GM18867 (cell line): Measurements from ENCODE around the gene AGAP3.

Experiments
- ATAC-seq: cut with Tn5 transposase; IDR thresholded peaks from one replicate; pipeline ENCODE4 v1.9.1; 2021; ENCODE audit warnings: mild to moderate bottlenecking, moderate library complexity; ENCODE audit not compliant: unreplicated experiment

AGAP3 gene

GRCh38 chr7:151179287-151179860 is 93.1 kb downstream of the AGAP3 start:
- no peak for ATAC-seq

DNA sequence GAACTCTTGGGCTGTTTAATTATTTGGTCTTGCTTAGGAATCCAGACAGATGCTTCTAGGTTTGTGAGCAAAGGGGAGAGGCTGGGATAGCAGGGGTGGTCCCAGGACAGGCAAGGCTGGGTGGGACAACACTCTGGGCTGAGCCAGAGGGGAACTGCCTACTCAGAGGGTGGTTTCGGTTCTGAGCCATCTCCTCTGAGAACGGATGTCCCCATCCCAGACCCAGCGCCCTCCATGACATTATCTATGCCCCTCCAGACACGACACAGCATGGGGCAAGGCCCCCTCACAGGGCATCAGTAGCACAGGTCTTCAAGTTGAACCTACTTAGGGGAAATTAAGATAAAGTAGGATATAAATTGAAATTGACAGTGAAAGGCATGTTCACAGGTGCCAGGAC is 93.7 kb downstream of the AGAP3 start:
- ATAC-seq = no peak

DNA sequence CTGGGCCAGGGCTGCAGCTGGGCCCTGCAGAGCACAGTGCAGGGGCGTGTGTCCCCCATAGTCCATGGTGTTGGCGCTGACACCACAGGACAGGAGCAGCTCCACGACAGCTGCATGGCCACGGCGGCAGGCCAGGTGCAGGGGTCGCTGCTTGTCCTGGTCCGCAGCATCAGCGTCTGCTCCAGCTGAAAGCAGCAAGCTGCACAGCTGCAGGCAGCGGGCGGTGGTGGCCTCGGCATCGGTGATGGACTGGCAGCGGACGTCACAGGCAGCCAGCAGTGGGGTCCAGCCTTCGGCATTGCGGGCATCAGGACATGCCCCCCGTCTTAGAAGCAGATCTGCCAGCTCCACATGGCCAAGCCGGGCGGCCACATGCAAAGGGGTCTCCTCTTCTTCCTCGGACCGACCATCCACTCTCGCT is 94.7 kb downstream of the AGAP3 start:
- no peak for ATAC-seq

DNA sequence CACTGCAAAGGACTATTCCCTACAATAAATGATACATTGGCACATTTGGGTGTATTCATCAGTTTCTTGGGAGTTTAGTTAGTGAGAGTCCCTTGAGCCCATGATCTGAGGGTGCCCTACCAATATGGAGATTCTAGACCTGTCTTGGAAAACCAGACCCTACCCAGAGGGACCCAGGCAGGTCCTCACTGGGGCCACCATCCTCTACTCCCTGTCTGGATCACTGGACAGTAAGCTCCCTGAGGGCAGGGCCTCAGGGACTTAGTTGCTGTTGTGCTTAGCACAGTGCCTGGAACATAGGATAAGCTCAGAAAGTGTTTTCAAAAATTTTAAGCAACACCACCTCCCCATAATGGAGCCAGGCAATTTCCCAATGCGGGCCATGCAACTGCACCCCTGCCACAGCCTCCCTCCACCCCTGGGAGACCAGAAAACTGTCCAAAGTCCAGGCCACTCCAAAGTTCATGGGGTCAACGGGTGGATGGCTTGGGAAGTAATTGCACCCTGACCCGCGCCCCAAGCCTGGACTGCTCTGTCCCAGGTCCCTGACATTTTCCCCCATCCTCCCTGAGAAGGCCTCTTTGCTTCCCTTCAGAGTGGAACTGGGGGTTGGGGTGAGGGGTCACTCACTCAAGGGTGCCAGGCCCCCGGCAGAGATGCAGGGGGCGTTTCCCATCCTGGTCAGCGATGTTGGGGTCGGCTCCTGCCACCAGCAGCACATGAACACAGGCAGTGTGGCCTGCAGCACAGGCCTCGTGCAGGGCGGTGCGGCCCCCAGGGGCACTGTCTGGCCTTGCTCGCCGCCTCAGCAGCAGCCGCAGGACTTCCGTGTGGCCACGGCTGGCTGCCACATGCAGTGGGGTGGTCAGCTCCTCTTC is 99.7 kb downstream of the AGAP3 start:
- no peak for ATAC-seq

DNA sequence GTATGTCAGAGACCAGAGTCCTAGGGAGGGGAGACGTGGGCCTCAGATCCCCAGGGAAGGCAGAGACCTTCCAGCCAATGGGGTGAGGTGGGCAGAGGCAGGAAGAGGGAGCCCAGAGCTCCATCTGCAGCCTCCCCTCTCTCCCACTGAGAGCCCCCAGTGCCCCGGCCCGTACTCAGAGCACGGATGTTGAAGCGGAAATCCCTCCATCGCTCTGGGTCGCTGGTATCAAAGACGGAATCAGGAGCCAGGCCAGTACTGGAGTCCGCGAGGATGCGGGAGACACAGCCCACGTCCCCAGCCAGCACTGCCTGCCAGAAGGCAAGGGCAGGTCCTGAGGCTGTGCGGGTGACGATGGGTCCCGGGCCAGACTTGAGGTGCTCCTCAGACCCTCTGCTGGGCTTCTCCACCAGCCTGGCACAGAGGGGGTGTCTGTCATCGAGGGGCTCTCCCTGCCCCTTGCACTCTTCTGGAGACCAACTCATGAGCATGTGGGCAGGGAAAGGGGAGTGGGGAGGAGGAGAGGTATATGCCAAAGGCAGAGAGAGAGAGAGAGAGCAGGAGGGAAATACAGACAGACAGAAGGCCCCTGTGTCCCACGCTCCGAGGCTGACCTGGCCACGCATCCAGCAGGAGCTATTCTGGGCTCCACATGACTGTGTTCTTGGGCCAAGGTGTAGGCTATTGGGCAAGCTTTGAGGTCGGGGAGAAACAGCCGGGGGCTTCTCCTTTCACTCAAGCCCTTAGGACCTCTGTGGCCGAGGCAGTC is 100.5 kb downstream of the AGAP3 start, which contains the start of gene ASB10:
TSS of gene ASB10 (minus strand) at position 611 of the 769 bp plus-strand sequence. CDS start at position 491, 120 bp downstream.
- ATAC-seq = no peak

DNA sequence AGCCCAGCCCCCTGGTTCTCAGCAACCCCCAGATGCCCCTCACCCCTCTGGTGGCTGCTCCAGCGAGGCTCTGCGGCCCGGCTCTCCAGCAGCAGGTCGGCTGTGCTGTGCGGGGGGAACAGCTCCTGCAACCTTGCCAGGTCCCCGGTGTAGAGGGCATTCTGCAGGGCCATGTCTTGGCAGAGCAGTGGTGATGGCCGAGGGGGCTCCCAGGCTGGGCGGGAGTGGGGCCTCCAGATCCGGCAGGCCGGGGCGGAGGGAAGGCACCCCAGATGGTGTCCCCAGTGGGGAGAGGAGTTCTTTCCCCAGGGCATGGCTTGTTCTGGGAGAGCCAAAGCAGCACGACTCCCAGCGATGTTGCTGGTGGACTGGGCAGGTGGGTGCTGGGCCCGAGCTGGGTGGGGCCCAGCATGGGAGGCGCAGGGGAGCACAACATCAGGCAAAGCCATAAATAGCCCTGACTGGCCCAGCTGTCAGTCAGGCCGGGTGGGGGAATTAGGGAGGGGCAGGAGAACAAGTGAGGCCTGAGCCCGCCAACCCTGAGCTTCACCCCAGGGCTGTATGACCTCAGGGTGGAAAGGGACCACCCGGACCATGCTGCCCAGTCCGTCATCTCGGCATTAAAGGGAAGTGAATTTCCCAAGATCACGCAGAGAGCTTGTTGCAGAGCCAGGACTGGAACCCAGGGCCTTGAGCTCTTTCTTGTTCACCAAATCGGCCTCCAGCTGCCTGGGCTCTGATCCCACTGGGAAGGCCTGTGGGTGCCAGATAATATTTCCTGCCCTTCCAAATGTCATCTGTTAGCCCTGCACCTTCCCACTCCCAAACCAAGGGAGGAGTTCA is 101.4 kb downstream of the AGAP3 start:
- ATAC-seq = no peak

- ATAC-seq = no peak
Measured at GRCh38 chr7:151188252-151188542, 101.9 kb downstream of the AGAP3 start.

- no peak for ATAC-seq
Measured at GRCh38 chr7:151189038-151189437, 102.8 kb downstream of the AGAP3 start.

DNA sequence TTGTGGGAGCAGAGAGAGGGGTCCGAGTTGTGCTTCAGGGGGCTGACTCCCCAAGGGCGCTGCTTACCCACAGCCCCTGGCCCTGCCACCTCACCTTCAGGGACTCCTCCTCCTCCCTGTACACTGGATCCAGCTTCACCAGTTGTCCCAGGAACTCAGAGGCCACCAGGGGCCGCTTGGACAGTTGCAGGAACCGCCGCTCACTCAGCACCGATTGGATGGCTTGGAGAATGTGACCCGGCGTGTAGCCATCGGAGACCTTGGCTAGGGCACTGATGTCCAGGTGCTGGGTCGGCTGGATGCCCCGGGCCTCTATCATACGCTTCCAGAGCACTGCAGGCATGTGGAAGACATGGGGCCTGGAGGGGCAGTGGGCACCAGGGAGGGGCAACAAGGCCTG is 105.3 kb downstream of the AGAP3 start:
- no peak for ATAC-seq

DNA sequence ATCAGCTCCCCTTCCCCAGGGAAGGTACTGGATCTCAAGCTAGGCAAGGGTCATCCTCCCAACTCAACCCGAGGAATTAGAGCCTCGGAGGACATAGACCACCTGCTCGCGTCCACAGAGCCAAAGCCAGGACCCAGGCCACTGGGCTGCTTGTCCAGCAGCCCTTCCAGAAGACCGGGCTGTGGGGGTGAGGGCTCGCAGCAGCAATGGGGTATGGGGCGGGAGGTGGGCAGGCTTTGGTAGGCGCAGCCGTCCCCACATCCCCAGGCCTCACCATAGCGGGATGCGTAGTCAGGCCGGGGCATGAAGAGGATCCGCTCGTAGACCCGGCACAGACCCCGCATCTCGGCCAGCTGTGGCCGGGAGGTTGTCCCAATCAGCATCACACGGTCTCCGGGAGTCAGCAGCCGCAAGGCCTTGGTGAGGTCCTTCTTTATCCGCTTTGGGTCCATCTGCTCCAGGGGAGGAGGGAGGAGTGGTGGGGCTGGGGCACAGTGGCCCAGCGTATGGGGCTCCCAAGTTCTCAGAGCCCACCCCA is 105.8 kb downstream of the AGAP3 start:
- ATAC-seq = no peak

- ATAC-seq = no peak
Measured at GRCh38 chr7:151193203-151193978, 107.1 kb downstream of the AGAP3 start.
